SK-N-SH treated with all-trans-retinoic acid at 6 μM for 48 hours (cell line): ENCODE measurements around the gene HEMK1.

ENCODE experiments used
- ATAC-seq: fragments of 200-7000 bp; cut with Tn5 transposase; 3 replicates; pipeline ENCODE4 v1.9.1; 2020; ENCODE audit warnings: mild to moderate bottlenecking, moderate library complexity
- ARNTL ChIP-seq: fragments of 450-650 bp; formaldehyde crosslinking; IDR thresholded peaks from 2 replicates; pipeline ENCODE4 v1.5.0; 2020; ENCODE audit warnings: low read depth, mild to moderate bottlenecking, moderate library complexity, borderline replicate concordance
- CREB5 ChIP-seq: fragments of 250-450 bp; sonication (Bioruptor Pico); IDR thresholded peaks from 2 replicates; pipeline ENCODE4 v1.5.1; 2020; ENCODE audit warnings: low read depth, mild to moderate bottlenecking, moderate library complexity
- CSDC2 ChIP-seq: fragments of 250-450 bp; sonication (Bioruptor Pico); IDR thresholded peaks from 2 replicates; pipeline ENCODE4 v1.5.0; 2020; ENCODE audit warnings: mild to moderate bottlenecking, moderate library complexity
- CSRNP3 ChIP-seq: fragments of 250-450 bp; sonication (Bioruptor Pico); IDR thresholded peaks from 2 replicates; pipeline ENCODE4 v1.5.1; 2021; ENCODE audit warnings: mild to moderate bottlenecking, moderate library complexity
- ESRRG ChIP-seq: fragments of 250-450 bp; sonication (Bioruptor Pico); IDR thresholded peaks from 2 replicates; pipeline ENCODE4 v1.6.1; 2021; ENCODE audit warnings: mild to moderate bottlenecking
- GLIS3 ChIP-seq: fragments of 250-450 bp; sonication (Bioruptor Pico); IDR thresholded peaks from 2 replicates; pipeline ENCODE4 v1.5.0; 2020; ENCODE audit warnings: mild to moderate bottlenecking, moderate library complexity
- ISL1 ChIP-seq: fragments of 250-450 bp; sonication (Bioruptor Pico); IDR thresholded peaks from 2 replicates; pipeline ENCODE4 v2.1.2; 2022; ENCODE audit warnings: mild to moderate bottlenecking, moderate library complexity
- OSR1 ChIP-seq: fragments of 250-450 bp; sonication (Bioruptor Pico); IDR thresholded peaks from 2 replicates; pipeline ENCODE4 v1.8.0; 2022; ENCODE audit warnings: moderate library complexity, mild to moderate bottlenecking, inconsistent platforms
- PPARA ChIP-seq: fragments of 250-450 bp; sonication (Bioruptor Pico); IDR thresholded peaks from 2 replicates; pipeline ENCODE4 v1.5.0; 2020; ENCODE audit warnings: mild to moderate bottlenecking, borderline replicate concordance
- RARB ChIP-seq: fragments of 250-450 bp; sonication (Bioruptor Pico); IDR thresholded peaks from 2 replicates; pipeline ENCODE4 v1.8.0; 2021; ENCODE audit warnings: mild to moderate bottlenecking, moderate library complexity
- SNAI2 ChIP-seq: fragments of 250-450 bp; sonication (Bioruptor Pico); IDR thresholded peaks from 2 replicates; pipeline ENCODE4 v1.5.0; 2020; ENCODE audit warnings: mild to moderate bottlenecking, moderate library complexity
- TCF4 ChIP-seq: fragments of 250-450 bp; sonication (Bioruptor Pico); IDR thresholded peaks from 2 replicates; pipeline ENCODE4 v1.8.0; 2021; ENCODE audit warnings: mild to moderate bottlenecking, moderate library complexity, borderline replicate concordance
- ZC3H10 ChIP-seq: fragments of 250-450 bp; sonication (Bioruptor Pico); IDR thresholded peaks from 2 replicates; pipeline ENCODE4 v1.5.1; 2021; ENCODE audit warnings: mild to moderate bottlenecking, moderate library complexity
- ZFP3 ChIP-seq: fragments of 250-450 bp; sonication (Bioruptor Pico); IDR thresholded peaks from 2 replicates; pipeline ENCODE4 v1.5.0; 2020; ENCODE audit warnings: mild to moderate bottlenecking, moderate library complexity
- ZFP30 ChIP-seq: fragments of 450-650 bp; formaldehyde crosslinking; IDR thresholded peaks from 2 replicates; pipeline ENCODE4 v1.5.0; 2022; ENCODE audit warnings: mild to moderate bottlenecking, moderate library complexity
- ZNF565 ChIP-seq: fragments of 450-650 bp; formaldehyde crosslinking; conservative IDR thresholded peaks from 2 replicates; pipeline ENCODE4 v1.5.0; 2020; ENCODE audit warnings: low read depth, mild to moderate bottlenecking, moderate library complexity
- ZNF70 ChIP-seq: fragments of 450-650 bp; formaldehyde crosslinking; IDR thresholded peaks from 2 replicates; pipeline ENCODE4 v1.5.0; 2020; ENCODE audit warnings: mild to moderate bottlenecking, moderate library complexity
- ZNF8 ChIP-seq: fragments of 450-650 bp; formaldehyde crosslinking; IDR thresholded peaks from 2 replicates; pipeline ENCODE4 v1.5.0; 2020; ENCODE audit warnings: mild to moderate bottlenecking, moderate library complexity
- TF ChIP-seq, protein P1 (sequence below): fragments of 250-450 bp; sonication (Bioruptor Pico); IDR thresholded peaks from 2 replicates; pipeline ENCODE4 v1.8.0; 2021; ENCODE audit warnings: low read depth, mild to moderate bottlenecking, moderate library complexity, borderline replicate concordance
- TF ChIP-seq, protein P2 (sequence below): fragments of 250-450 bp; sonication (Bioruptor Pico); IDR thresholded peaks from 2 replicates; pipeline ENCODE4 v1.8.0; 2020; ENCODE audit warnings: mild to moderate bottlenecking, moderate library complexity, borderline replicate concordance
- TF ChIP-seq, protein P3 (sequence below): fragments of 250-450 bp; sonication (Bioruptor Pico); IDR thresholded peaks from 2 replicates; pipeline ENCODE4 v1.5.0; 2020; ENCODE audit warnings: mild to moderate bottlenecking, moderate library complexity

The HEMK1 gene

DNA sequence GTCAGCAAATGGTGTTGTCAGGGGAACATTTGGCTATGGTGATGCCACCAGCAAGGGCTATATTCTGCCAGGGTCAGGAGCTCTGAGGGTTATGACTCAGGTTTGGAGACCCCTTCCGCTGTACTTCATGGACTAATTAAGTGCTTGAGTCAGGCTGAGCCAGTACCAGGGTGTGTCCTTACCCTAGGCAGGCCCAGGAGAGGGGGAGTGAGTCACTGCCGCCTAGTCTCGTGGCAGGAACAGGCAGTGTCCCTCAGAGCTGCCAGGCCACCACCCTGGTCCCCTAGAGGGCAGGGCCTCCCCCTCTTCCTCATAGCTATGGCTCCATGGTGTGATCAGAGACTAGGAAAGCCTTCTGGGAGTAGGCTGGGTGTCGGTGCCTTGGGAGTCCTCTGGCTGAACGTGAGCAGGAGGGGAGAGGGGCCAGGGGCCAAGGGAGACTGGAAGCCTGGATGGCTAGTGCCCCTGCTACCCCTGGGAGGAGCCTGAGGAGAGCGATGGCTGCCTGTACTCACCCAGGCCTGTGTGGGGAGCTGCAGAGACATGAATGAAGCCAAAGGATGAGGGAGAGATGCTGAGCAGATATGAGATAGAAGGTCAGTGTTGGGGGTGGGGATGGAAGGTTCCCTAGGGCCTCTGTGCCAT, 58.2 kb downstream of the HEMK1 start:
- peak; percentile 87 for ATAC-seq
- TF ChIP-seq ZFP3 (CRISPR knock-in tag) (0 out of 2 replicates have a peak, but pooled peaks have one; percentile 8), RARB (CRISPR knock-in tag) (no peak)

DNA sequence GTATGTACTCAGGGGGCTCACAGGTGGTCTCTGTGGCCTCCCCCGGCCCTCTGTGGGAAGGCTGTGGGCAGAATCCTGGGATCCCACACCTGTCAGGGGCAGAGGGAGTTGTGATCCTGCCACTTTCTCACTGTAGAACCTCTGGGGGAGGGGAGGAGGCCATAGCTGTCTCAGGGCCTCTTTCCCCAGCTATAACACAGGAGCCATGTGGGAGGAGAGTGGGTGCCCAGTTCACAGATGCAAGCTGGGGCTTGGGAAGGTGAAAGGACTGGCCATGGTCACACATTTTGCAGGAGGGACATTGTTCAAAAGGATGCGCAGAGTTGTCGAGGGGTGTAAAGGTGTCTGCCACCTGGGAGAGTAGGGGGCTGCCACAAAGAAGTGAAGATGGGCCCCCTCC, 59.3 kb downstream of the HEMK1 start:
- no peak for ATAC-seq
- no peak for TF ChIP-seq ZNF8 (CRISPR knock-in tag)
- no peak for TF ChIP-seq ZFP30 (CRISPR knock-in tag)
- TF ChIP-seq RARB (CRISPR knock-in tag), result no peak
- no peak for TF ChIP-seq SNAI2 (CRISPR knock-in tag)
- no peak for TF ChIP-seq ZNF70 (CRISPR knock-in tag)
- TF ChIP-seq ESRRG, result no peak
- no peak for TF ChIP-seq ZFP3 (CRISPR knock-in tag)
- TF ChIP-seq, protein P1, sequence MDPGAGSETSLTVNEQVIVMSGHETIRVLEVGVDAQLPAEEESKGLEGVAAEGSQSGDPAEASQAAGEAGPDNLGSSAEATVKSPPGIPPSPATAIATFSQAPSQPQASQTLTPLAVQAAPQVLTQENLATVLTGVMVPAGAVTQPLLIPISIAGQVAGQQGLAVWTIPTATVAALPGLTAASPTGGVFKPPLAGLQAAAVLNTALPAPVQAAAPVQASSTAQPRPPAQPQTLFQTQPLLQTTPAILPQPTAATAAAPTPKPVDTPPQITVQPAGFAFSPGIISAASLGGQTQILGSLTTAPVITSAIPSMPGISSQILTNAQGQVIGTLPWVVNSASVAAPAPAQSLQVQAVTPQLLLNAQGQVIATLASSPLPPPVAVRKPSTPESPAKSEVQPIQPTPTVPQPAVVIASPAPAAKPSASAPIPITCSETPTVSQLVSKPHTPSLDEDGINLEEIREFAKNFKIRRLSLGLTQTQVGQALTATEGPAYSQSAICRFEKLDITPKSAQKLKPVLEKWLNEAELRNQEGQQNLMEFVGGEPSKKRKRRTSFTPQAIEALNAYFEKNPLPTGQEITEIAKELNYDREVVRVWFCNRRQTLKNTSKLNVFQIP (CRISPR knock-in tag), result no peak
- no peak for TF ChIP-seq ZC3H10 (CRISPR knock-in tag)
- TF ChIP-seq CREB5 (CRISPR knock-in tag), result no peak
- TF ChIP-seq ARNTL (CRISPR knock-in tag), result no peak
- TF ChIP-seq PPARA (CRISPR knock-in tag), result no peak
- TF ChIP-seq, protein P2, sequence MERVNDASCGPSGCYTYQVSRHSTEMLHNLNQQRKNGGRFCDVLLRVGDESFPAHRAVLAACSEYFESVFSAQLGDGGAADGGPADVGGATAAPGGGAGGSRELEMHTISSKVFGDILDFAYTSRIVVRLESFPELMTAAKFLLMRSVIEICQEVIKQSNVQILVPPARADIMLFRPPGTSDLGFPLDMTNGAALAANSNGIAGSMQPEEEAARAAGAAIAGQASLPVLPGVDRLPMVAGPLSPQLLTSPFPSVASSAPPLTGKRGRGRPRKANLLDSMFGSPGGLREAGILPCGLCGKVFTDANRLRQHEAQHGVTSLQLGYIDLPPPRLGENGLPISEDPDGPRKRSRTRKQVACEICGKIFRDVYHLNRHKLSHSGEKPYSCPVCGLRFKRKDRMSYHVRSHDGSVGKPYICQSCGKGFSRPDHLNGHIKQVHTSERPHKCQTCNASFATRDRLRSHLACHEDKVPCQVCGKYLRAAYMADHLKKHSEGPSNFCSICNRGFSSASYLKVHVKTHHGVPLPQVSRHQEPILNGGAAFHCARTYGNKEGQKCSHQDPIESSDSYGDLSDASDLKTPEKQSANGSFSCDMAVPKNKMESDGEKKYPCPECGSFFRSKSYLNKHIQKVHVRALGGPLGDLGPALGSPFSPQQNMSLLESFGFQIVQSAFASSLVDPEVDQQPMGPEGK, result no peak
- TF ChIP-seq ZNF565, result no peak
- no peak for TF ChIP-seq OSR1 (CRISPR knock-in tag)
- TF ChIP-seq, protein P3, sequence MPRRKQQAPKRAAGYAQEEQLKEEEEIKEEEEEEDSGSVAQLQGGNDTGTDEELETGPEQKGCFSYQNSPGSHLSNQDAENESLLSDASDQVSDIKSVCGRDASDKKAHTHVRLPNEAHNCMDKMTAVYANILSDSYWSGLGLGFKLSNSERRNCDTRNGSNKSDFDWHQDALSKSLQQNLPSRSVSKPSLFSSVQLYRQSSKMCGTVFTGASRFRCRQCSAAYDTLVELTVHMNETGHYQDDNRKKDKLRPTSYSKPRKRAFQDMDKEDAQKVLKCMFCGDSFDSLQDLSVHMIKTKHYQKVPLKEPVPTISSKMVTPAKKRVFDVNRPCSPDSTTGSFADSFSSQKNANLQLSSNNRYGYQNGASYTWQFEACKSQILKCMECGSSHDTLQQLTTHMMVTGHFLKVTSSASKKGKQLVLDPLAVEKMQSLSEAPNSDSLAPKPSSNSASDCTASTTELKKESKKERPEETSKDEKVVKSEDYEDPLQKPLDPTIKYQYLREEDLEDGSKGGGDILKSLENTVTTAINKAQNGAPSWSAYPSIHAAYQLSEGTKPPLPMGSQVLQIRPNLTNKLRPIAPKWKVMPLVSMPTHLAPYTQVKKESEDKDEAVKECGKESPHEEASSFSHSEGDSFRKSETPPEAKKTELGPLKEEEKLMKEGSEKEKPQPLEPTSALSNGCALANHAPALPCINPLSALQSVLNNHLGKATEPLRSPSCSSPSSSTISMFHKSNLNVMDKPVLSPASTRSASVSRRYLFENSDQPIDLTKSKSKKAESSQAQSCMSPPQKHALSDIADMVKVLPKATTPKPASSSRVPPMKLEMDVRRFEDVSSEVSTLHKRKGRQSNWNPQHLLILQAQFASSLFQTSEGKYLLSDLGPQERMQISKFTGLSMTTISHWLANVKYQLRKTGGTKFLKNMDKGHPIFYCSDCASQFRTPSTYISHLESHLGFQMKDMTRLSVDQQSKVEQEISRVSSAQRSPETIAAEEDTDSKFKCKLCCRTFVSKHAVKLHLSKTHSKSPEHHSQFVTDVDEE (CRISPR knock-in tag), result no peak
- TF ChIP-seq CSDC2, result no peak

GRCh38 chr3:50630394-50630793, 61.1 kb downstream of the HEMK1 start:
- no peak for ATAC-seq
- TF ChIP-seq, protein P3 (CRISPR knock-in tag), result no peak
- TF ChIP-seq CSRNP3 (CRISPR knock-in tag) (no peak), TCF4 (CRISPR knock-in tag) (no peak), ZNF70 (CRISPR knock-in tag) (no peak), CREB5 (CRISPR knock-in tag) (no peak), ZC3H10 (CRISPR knock-in tag) (no peak), ISL1 (CRISPR knock-in tag) (no peak), GLIS3 (CRISPR knock-in tag) (no peak), ZNF8 (CRISPR knock-in tag) (no peak), CSDC2 (no peak)
- TF ChIP-seq, protein P1 (CRISPR knock-in tag), result no peak
